Measurements from ENCODE around the gene PLEKHB1.

Gene PLEKHB1

DNA sequence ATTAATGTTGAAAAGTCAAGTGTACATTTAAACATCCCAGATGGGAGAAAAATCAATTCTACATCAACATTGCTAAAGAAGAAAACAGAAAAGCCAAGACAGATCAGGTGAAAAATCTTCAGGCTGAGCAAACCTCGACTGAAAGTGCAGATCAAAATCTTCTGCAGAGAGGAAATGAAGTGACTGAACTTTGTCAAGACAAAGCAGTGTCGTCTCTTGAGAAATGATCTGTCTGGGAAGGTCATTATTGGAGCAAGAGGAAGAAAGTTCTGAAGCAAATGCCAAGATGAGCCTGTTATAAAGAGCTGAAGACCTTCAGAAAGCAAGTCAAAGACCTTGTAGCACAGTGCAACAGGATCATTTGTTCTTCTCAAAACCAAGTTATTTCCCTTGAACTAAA is 5.8 kb upstream of the PLEKHB1 start:
- Histone ChIP-seq H3K9ac (no peak overlapping the region), H3K4me1 (ENCODE audit: low read depth, poor library complexity, severe bottlenecking) (no peaks in the 10 kb centered on the region)
- TF ChIP-seq, protein P1, sequence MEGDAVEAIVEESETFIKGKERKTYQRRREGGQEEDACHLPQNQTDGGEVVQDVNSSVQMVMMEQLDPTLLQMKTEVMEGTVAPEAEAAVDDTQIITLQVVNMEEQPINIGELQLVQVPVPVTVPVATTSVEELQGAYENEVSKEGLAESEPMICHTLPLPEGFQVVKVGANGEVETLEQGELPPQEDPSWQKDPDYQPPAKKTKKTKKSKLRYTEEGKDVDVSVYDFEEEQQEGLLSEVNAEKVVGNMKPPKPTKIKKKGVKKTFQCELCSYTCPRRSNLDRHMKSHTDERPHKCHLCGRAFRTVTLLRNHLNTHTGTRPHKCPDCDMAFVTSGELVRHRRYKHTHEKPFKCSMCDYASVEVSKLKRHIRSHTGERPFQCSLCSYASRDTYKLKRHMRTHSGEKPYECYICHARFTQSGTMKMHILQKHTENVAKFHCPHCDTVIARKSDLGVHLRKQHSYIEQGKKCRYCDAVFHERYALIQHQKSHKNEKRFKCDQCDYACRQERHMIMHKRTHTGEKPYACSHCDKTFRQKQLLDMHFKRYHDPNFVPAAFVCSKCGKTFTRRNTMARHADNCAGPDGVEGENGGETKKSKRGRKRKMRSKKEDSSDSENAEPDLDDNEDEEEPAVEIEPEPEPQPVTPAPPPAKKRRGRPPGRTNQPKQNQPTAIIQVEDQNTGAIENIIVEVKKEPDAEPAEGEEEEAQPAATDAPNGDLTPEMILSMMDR (conservative IDR thresholded peaks at IDR 0.05; ENCODE audit: low read depth, low read length) = no peak

DNA sequence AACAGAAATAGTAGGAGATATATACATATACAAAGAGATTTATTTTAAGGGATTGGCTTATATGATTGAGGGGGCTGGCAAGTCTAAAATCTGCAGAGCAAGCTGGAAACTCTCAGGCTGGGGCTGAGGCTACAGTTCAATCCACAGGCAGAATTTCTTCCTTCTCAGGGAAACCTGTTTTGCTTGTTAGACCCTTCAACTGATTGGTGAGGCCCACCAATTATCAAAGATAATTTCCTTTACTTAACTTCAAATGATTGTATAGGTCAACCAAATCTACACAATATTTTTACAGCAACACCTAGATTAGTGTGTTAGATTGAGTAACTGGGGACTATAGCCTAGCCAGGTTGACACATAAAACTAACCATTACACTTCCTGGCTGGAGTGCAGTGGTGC is 4.7 kb upstream of the PLEKHB1 start:
- no peak overlapping the region for H3K27ac ChIP-seq
- TF ChIP-seq, protein P1 (conservative IDR thresholded peaks at IDR 0.05; ENCODE audit: low read depth, low read length) = no peak

More for the DNA sequence above, 5.8 kb upstream of the PLEKHB1 start:
- H4K20me1 ChIP-seq (ENCODE audit: insufficient read depth) = no peaks in the 10 kb centered on the region
- no peak overlapping the region for H3K27ac ChIP-seq
- H3K27me3 ChIP-seq (ENCODE audit: insufficient read depth, low read depth) = no peaks in the 10 kb centered on the region
- no peak overlapping the region for H2AFZ ChIP-seq (ENCODE audit: low read depth)
- no peak overlapping the region for H3K4me2 ChIP-seq
- H3K4me3 ChIP-seq (IDR thresholded peaks at IDR 0.05; ENCODE audit: insufficient read depth, low read depth, low read length) = no peak overlapping the region
- no peaks in the 10 kb centered on the region for H3K79me2 ChIP-seq (ENCODE audit: insufficient read depth, low read depth)
- H3K36me3 ChIP-seq (ENCODE audit: insufficient read depth) = no peaks in the 10 kb centered on the region

DNA sequence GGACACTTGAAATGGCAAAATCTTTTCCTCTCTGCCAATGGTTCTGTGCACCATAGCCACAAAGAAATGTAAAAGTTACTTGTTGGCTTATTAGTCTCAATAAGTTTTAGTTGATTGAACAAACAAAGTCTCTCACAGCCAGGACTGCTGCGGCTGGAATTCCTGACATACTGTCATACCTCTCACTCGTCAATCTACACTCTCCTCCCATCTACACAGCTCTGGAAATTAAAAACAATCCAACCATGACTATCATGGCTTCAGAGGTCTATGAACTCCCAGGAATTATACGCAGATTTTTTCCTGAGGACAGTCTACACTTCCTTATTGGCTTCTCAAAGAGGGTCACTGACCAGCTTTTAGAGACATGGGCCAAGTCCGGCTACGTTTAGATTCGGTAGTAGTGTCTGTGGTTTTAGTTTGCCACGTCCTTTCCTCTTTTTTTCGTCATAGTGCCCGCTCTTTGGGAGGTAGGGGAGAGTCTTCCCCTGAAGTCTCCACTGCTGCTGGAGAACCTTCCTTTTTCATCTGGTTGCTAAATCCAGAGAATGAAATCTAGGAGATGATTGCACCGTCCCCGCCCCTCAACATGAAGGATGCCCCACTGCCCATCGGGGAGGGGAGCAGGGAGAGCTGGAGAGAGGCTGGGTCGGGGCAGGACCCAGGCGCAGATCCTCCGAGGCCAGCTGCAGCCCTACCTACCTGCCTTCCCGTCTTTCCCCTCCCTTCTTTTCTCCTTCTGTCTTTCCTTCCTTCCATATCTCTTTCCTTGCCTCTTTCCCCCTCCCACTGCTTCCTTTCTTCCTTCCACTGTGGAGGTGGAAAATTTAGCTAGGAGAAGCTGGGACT is 1.0 kb upstream of the PLEKHB1 start:
- Histone ChIP-seq H3K4me2 (no peak overlapping the region), H2AFZ (ENCODE audit: low read depth) (no peak overlapping the region), H3K9ac (no peak overlapping the region), H3K27ac (no peak overlapping the region), H4K20me1 (ENCODE audit: insufficient read depth) (no peaks in the 10 kb centered on the region), H3K4me1 (ENCODE audit: low read depth, poor library complexity, severe bottlenecking) (peaks cover 8% of the 10 kb centered on the region), H3K4me3 (IDR thresholded peaks at IDR 0.05; ENCODE audit: insufficient read depth, low read depth, low read length) (no peak overlapping the region), H3K79me2 (ENCODE audit: insufficient read depth, low read depth) (no peaks in the 10 kb centered on the region), H3K36me3 (ENCODE audit: insufficient read depth) (no peaks in the 10 kb centered on the region), H3K27me3 (ENCODE audit: insufficient read depth, low read depth) (no peaks in the 10 kb centered on the region)
- TF ChIP-seq, protein P1 (conservative IDR thresholded peaks at IDR 0.05; ENCODE audit: low read depth, low read length) = no peak

More for the DNA sequence above, 4.7 kb upstream of the PLEKHB1 start:
- H3K36me3 ChIP-seq (ENCODE audit: insufficient read depth) = no peaks in the 10 kb centered on the region
- no peaks in the 10 kb centered on the region for H4K20me1 ChIP-seq (ENCODE audit: insufficient read depth)
- H3K79me2 ChIP-seq (ENCODE audit: insufficient read depth, low read depth) = no peaks in the 10 kb centered on the region
- H3K4me3 ChIP-seq (IDR thresholded peaks at IDR 0.05; ENCODE audit: insufficient read depth, low read depth, low read length) = no peak overlapping the region
- no peak overlapping the region for H3K4me2 ChIP-seq
- H2AFZ ChIP-seq (ENCODE audit: low read depth) = no peak overlapping the region
- no peak overlapping the region for H3K9ac ChIP-seq
- H3K4me1 ChIP-seq (ENCODE audit: low read depth, poor library complexity, severe bottlenecking) = no peaks in the 10 kb centered on the region
- H3K27me3 ChIP-seq (ENCODE audit: insufficient read depth, low read depth) = no peaks in the 10 kb centered on the region

DNA sequence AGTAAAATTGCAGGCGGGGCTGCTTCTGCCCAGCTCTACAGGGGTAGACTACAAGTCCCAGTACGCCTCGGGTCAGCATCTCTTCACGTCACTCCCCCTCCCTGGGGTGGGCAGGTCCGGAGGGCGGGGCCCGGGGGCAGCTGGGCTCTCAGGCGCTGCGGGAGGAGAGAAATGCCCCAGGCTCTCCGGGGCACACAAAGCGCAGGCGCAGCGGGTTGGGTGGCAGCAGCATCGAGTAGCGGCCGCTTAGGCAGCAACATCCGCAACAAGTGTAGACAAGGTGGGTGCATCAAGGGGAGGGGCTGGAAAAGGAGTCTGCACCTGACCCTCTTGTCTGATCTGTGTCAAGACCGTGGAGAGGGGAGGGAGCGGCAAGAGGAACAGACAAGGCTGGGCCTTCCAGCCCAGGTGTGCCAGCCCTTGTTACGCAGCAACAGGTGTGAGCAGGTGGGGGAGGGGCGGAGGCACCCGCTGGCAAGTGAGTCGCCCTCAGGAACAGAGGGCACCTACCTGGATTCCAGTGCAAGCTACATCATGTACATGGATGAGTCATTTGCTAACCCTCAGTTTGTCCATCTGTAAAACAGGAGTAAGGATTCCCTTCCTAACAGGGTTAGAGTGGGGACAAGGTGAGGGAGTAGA is 1.2 kb downstream of the PLEKHB1 start:
- no peaks in the 10 kb centered on the region for H3K27me3 ChIP-seq (ENCODE audit: insufficient read depth, low read depth)
- no peaks in the 10 kb centered on the region for H3K36me3 ChIP-seq (ENCODE audit: insufficient read depth)
- peak overlapping the region; percentile 90 for H2AFZ ChIP-seq (ENCODE audit: low read depth)

More for the DNA sequence above, 1.2 kb downstream of the PLEKHB1 start:
- Histone ChIP-seq H3K79me2 (ENCODE audit: insufficient read depth, low read depth) (no peaks in the 10 kb centered on the region), H3K9ac (no peak overlapping the region), H4K20me1 (ENCODE audit: insufficient read depth) (no peaks in the 10 kb centered on the region), H3K27ac (no peak overlapping the region), H3K4me1 (ENCODE audit: low read depth, poor library complexity, severe bottlenecking) (peaks cover 8% of the 10 kb centered on the region), H3K4me3 (IDR thresholded peaks at IDR 0.05; ENCODE audit: insufficient read depth, low read depth, low read length) (no peak overlapping the region), H3K4me2 (peak overlapping the region; percentile 88)
- TF ChIP-seq, protein P1 (conservative IDR thresholded peaks at IDR 0.05; ENCODE audit: low read depth, low read length) = no peak

Data from KMS-11 (cell line).